ENCODE measurements around the gene HOGA1. TPM values are rescaled to one million over a fixed set of nuclear protein-coding genes. Genes with fewer than 3 reads are reported as not detected.

HOGA1 gene
- total and polyA plus RNA-seq, 2 of the 13 experiments (the other 11 are each of a cell fraction or from before 2014, with no cell fraction given), result 7.6 to 19.5 TPM

- TF ChIP-seq HMGXB3 (CRISPR knock-in tag; IDR thresholded peaks at IDR 0.05; ENCODE audit: borderline replicate concordance), result no peak
- no peak for TF ChIP-seq CHCHD3 (CRISPR knock-in tag; IDR thresholded peaks at IDR 0.05)
- TF ChIP-seq HNF4G (IDR thresholded peaks at IDR 0.05; ENCODE audit: borderline replicate concordance, low read depth, low read length), result 0 out of 2 replicates have a peak, but pooled peaks have one; percentile 11
- no peak for TF ChIP-seq HNF4G (CRISPR knock-in tag; IDR thresholded peaks at IDR 0.05; ENCODE audit: borderline replicate concordance, low read depth)
- 0 out of 2 replicates have a peak, but pooled peaks have one; percentile 12 for TF ChIP-seq GATAD2A (CRISPR knock-in tag; IDR thresholded peaks at IDR 0.05)
- no peak for TF ChIP-seq JUN (CRISPR knock-in tag; IDR thresholded peaks at IDR 0.05)
- TF ChIP-seq ZNF205 (CRISPR knock-in tag; IDR thresholded peaks at IDR 0.05), result no peak
- TF ChIP-seq PAXIP1 (CRISPR knock-in tag; conservative IDR thresholded peaks at IDR 0.05), result peak; percentile 70; the same call in 1 of the 2 replicates
- TF ChIP-seq ZBED4 (CRISPR knock-in tag; IDR thresholded peaks at IDR 0.05; ENCODE audit: borderline replicate concordance), result no peak
- TF ChIP-seq SAP130 (CRISPR knock-in tag; IDR thresholded peaks at IDR 0.05; ENCODE audit: low read depth), result 0 out of 2 replicates have a peak, but pooled peaks have one; percentile 17
- TF ChIP-seq ZFAT (CRISPR knock-in tag; conservative IDR thresholded peaks at IDR 0.05), result no peak
- TF ChIP-seq HNRNPH1 (optimal IDR thresholded peaks at IDR 0.05; ENCODE audit: low read depth, low read length), result no peak
- TF ChIP-seq ZNF773 (CRISPR knock-in tag; IDR thresholded peaks at IDR 0.05; ENCODE audit: borderline replicate concordance), result no peak
- no peak for TF ChIP-seq PPARG (CRISPR knock-in tag; conservative IDR thresholded peaks at IDR 0.05)
- no peak for TF ChIP-seq ZMYM4 (CRISPR knock-in tag; IDR thresholded peaks at IDR 0.05)
- TF ChIP-seq RFX3 (CRISPR knock-in tag; IDR thresholded peaks at IDR 0.05), result no peak
These were observed 39.1 kb downstream of the HOGA1 start (continued) for GRCh38 chr10:97623277-97623676.

Measured in HepG2 (cell line).